TTC549 (cell line): ENCODE data around the gene RABGAP1L.
"Not testable (repeated sequence)": the region's sequence is repeated elsewhere in the genome, so short reads cannot be mapped to it uniquely, and the experiment has no call there.

Experiments used
- FAIRE-seq: peaks from 2 replicates; lab custom pipeline; 2012; peaks lifted over from hg19 to GRCh38; lab: Jason Lieb, UNC

The RABGAP1L gene

GRCh38 chr1:174448531-174448883, 289.2 kb downstream of the RABGAP1L start:
- FAIRE-seq: no peak

GRCh38 chr1:174448974-174449373, 289.7 kb downstream of the RABGAP1L start:
- FAIRE-seq: no peak

GRCh38 chr1:174451408-174451807, 292.1 kb downstream of the RABGAP1L start:
- no peak for FAIRE-seq

GRCh38 chr1:174465855-174466254, 306.5 kb downstream of the RABGAP1L start:
- no peak for FAIRE-seq

GRCh38 chr1:174466607-174467006, 307.3 kb downstream of the RABGAP1L start:
- FAIRE-seq: no peak

GRCh38 chr1:174469052-174469451, 309.7 kb downstream of the RABGAP1L start:
- FAIRE-seq: peak; percentile 67

- FAIRE-seq: no peak
Observed at GRCh38 chr1:174469687-174470086, 310.4 kb downstream of the RABGAP1L start.

GRCh38 chr1:174479281-174479680, 320.0 kb downstream of the RABGAP1L start:
- FAIRE-seq: no peak

GRCh38 chr1:174480324-174480723, 321.0 kb downstream of the RABGAP1L start:
- no peak for FAIRE-seq

GRCh38 chr1:174491606-174492005, 332.3 kb downstream of the RABGAP1L start:
- FAIRE-seq: no peak

GRCh38 chr1:174497478-174497877, 338.2 kb downstream of the RABGAP1L start:
- FAIRE-seq: no peak

- not testable (repeated sequence) for FAIRE-seq
Observed at GRCh38 chr1:174516755-174517154, 357.4 kb downstream of the RABGAP1L start.

GRCh38 chr1:174519844-174520243, 360.5 kb downstream of the RABGAP1L start:
- FAIRE-seq: no peak

GRCh38 chr1:174531751-174532150, 372.4 kb downstream of the RABGAP1L start:
- peak; percentile 45 for FAIRE-seq

GRCh38 chr1:174534789-174535188, 375.5 kb downstream of the RABGAP1L start:
- FAIRE-seq: peak; percentile 13

- no peak for FAIRE-seq
Observed at GRCh38 chr1:174535207-174535606, 375.9 kb downstream of the RABGAP1L start.

- FAIRE-seq: not testable (repeated sequence)
Observed at GRCh38 chr1:174543421-174543820, 384.1 kb downstream of the RABGAP1L start.

GRCh38 chr1:174550296-174550695, 391.0 kb downstream of the RABGAP1L start:
- no peak for FAIRE-seq

GRCh38 chr1:174556392-174556791, 397.1 kb downstream of the RABGAP1L start:
- FAIRE-seq: no peak

- no peak for FAIRE-seq
Observed at GRCh38 chr1:174568551-174568950, 409.2 kb downstream of the RABGAP1L start.

GRCh38 chr1:174569240-174569639, 409.9 kb downstream of the RABGAP1L start:
- FAIRE-seq: no peak

GRCh38 chr1:174572771-174573170, 413.5 kb downstream of the RABGAP1L start:
- FAIRE-seq: no peak

GRCh38 chr1:174576120-174576519, 416.8 kb downstream of the RABGAP1L start:
- FAIRE-seq: not testable (repeated sequence)

- no peak for FAIRE-seq
Observed at GRCh38 chr1:174577681-174578080, 418.4 kb downstream of the RABGAP1L start.

- FAIRE-seq: no peak
Observed at GRCh38 chr1:174580801-174581200, 421.5 kb downstream of the RABGAP1L start.
